GM10266 (cell line): Measurements from ENCODE around the gene IL36B.

Source experiments
- DNase-seq: peaks from one replicate; pipeline ENCODE4 v3.0.0; 2012; ENCODE audit errors: extremely low spot score
- CTCF ChIP-seq: IDR thresholded peaks from 2 replicates; pipeline ENCODE4 v1.5.1; 2012; ENCODE audit warnings: mild to moderate bottlenecking, low read depth; ENCODE audit not compliant: control insufficient read depth, insufficient read depth; ENCODE audit errors: missing control alignments

Gene IL36B

DNA sequence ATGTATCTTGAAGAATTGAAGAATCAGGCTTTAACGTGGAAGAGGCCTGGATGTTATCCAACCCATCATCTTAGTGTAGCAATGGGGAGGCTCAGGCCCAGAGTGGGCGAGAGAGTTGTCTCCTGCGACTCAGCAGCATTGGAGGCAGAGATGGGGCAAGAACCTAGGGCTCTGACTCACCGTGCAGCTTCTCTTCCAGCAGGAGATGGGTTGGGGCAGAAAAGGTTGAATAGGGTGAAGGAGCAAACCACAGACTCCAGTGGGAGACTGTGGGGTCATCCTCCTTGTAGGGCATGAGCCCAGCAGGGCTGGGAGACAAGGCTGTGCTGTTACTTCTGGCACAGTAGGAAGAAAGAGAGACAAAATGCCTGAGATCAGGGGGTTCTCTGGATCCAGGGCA, 7.7 kb upstream of the IL36B start:
- DNase-seq: no peak
- no peak for TF ChIP-seq CTCF

GRCh38 chr2:113058998-113059960, 6.6 kb upstream of the IL36B start, which contains the start of gene IL36RN:
Gene IL36RN, plus strand, starts transcription at chr2:113059198. Its CDS starts 241 bp downstream, at chr2:113059439.
- TF ChIP-seq CTCF: no peak

GRCh38 chr2:113058411-113058994, 5.8 kb upstream of the IL36B start:
- TF ChIP-seq CTCF: no peak
- DNase-seq: no peak

More at GRCh38 chr2:113058998-113059960, 6.6 kb upstream of the IL36B start, which contains the start of gene IL36RN:
- DNase-seq: no peak

GRCh38 chr2:113057117-113057516, 4.5 kb upstream of the IL36B start:
- no peak for DNase-seq
- TF ChIP-seq CTCF: no peak

- no peak for DNase-seq
- no peak for TF ChIP-seq CTCF
These were observed 3.9 kb upstream of the IL36B start for GRCh38 chr2:113056521-113056920.

GRCh38 chr2:113054066-113054465, 1.4 kb upstream of the IL36B start:
- TF ChIP-seq CTCF: no peak

DNA sequence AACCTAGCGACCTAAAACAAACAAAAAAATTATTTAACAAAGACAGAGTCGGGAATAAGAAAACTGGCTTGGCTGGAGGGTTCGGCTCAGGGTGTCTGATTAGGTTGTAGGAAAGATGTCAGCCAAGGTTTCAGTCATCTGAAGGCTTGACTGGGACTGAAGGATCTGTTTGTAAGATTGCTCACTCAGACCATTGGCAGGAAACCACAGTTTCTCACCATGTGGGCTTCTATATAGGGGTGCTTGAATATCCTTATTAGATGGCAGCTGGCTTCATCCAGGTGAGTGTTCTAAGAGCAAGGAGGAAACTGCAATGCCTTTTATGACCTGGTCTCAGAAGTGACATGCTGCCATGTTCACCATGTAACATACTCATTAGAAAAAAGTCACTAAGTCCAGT, 999 bp upstream of the IL36B start:
- no peak for DNase-seq
- no peak for TF ChIP-seq CTCF

More at GRCh38 chr2:113054066-113054465, 1.4 kb upstream of the IL36B start:
- DNase-seq: no peak
